Measurements from ENCODE around the gene COLEC11.

GRCh38 chr2:3545788-3546478, 49.0 kb upstream of the COLEC11 start:
- no peak for TF ChIP-seq CTCF (IDR thresholded peaks at IDR 0.05; ENCODE audit: borderline replicate concordance, extremely low read depth, low read length, poor library complexity, severe bottlenecking)
- no peak for TF ChIP-seq EZH2 (IDR thresholded peaks at IDR 0.05; ENCODE audit: borderline replicate concordance, low read depth, low read length, severe bottlenecking)

Data from DND-41 (cell line).